ENCODE results near the gene AHCY.
"Not testable (repeated sequence)": the region's sequence is repeated elsewhere in the genome, so short reads cannot be mapped to it uniquely, and the experiment has no call there.

DNA sequence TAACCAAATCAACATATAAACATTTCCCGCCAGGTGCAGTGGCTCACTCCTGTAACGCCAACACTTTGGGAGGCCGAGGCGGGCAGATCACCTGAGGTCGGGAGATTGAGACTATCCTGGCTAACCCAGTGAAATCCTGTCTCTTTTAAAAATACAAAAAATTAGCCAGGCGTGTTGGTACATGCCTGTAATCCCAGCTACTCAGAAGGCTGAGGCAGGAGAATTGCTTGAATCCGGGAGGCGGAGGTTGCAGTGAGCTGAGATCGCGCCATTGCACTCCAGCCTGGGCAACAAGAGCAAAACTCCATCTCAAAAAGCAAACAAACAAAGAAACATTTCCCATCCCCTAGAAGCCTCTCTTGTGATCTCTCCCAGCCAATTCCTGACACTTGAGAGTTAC lies 37.6 kb upstream of the AHCY start:
- TF ChIP-seq, protein P1, sequence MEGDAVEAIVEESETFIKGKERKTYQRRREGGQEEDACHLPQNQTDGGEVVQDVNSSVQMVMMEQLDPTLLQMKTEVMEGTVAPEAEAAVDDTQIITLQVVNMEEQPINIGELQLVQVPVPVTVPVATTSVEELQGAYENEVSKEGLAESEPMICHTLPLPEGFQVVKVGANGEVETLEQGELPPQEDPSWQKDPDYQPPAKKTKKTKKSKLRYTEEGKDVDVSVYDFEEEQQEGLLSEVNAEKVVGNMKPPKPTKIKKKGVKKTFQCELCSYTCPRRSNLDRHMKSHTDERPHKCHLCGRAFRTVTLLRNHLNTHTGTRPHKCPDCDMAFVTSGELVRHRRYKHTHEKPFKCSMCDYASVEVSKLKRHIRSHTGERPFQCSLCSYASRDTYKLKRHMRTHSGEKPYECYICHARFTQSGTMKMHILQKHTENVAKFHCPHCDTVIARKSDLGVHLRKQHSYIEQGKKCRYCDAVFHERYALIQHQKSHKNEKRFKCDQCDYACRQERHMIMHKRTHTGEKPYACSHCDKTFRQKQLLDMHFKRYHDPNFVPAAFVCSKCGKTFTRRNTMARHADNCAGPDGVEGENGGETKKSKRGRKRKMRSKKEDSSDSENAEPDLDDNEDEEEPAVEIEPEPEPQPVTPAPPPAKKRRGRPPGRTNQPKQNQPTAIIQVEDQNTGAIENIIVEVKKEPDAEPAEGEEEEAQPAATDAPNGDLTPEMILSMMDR (conservative IDR thresholded peaks at IDR 0.05; ENCODE audit: low read depth, low read length): not testable (repeated sequence)
- not testable (repeated sequence) for TF ChIP-seq EZH2 (IDR thresholded peaks at IDR 0.05; ENCODE audit: low read length, unreplicated experiment); EZH2phosphoT487 (IDR thresholded peaks at IDR 0.05; ENCODE audit: borderline replicate concordance, low read length)

All from PC-3 (cell line).